HEK293 (cell line): ENCODE data around the gene LMO4.

Experiments used
- CTCF ChIA-PET: fragments of 350-600 bp; formaldehyde crosslinking; extraction: SDS; loops from one replicate; lab custom pipeline; 2021; ENCODE audit warnings: antibody characterized with exemption; lab: Yijun Ruan, JAX
- POLR2A ChIA-PET: fragments of 300-600 bp; formaldehyde crosslinking; extraction: SDS; loops from one replicate; lab custom pipeline; 2020; ENCODE audit warnings: antibody characterized with exemption, inconsistent platforms; lab: Yijun Ruan, JAX
- H3K27ac ChIP-seq: fragments of 200-500 bp; sonication (Bioruptor generic); 2 replicates; pipeline ENCODE4 v1.5.1; 2014; ENCODE audit warnings: low read depth, low read length, control low read depth, inconsistent platforms; ENCODE audit errors: extremely low read depth
- H3K36me3 ChIP-seq, 2 experiments: fragments of 200-500 bp in 1 of 2; sonication (Bioruptor generic) in 1 of 2; 1 replicate in 1 of 2; 2 replicates in 1 of 2; pipeline ENCODE4 v1.5.1; 2014 to 2017; ENCODE audit warnings: inconsistent platforms in 2 of 2, low read length in 2 of 2; ENCODE audit not compliant: control insufficient read depth in 2 of 2, insufficient read depth in 1 of 2
- H3K4me1 ChIP-seq: fragments of 200-500 bp; sonication (Bioruptor generic); 2 replicates; pipeline ENCODE4 v1.5.1; 2014; ENCODE audit warnings: mild to moderate bottlenecking, low read length, inconsistent platforms; ENCODE audit not compliant: control insufficient read depth, insufficient read depth
- H3K4me3 ChIP-seq: 2 replicates; pipeline ENCODE4 v1.5.1; 2011; ENCODE audit warnings: low read depth, mild to moderate bottlenecking, control low read depth, low read length, moderate library complexity
- H3K9me3 ChIP-seq: fragments of 200-500 bp; sonication (Bioruptor generic); 2 replicates; pipeline ENCODE4 v1.5.1; 2014; ENCODE audit warnings: low read depth, low read length, inconsistent platforms; ENCODE audit not compliant: control insufficient read depth, insufficient read depth
- CTCF ChIP-seq: fragments of 450-650 bp; formaldehyde crosslinking; IDR thresholded peaks from 2 replicates; pipeline ENCODE4 v1.5.1; 2016; ENCODE audit warnings: missing biosample characterization, missing genetic modification characterization
- FEZF1 ChIP-seq: fragments of 450-650 bp; formaldehyde crosslinking; IDR thresholded peaks from 2 replicates; pipeline ENCODE4 v1.5.1; 2016; ENCODE audit warnings: missing biosample characterization, missing genetic modification characterization
- GLI4 ChIP-seq: fragments of 450-650 bp; formaldehyde crosslinking; IDR thresholded peaks from 2 replicates; pipeline ENCODE4 v1.5.1; 2016; ENCODE audit warnings: missing biosample characterization, missing genetic modification characterization
- PRDM2 ChIP-seq: fragments of 450-650 bp; formaldehyde crosslinking; IDR thresholded peaks from 2 replicates; pipeline ENCODE4 v1.5.1; 2016; ENCODE audit warnings: missing biosample characterization, missing genetic modification characterization, borderline replicate concordance
- YY2 ChIP-seq: fragments of 450-650 bp; formaldehyde crosslinking; IDR thresholded peaks from 2 replicates; pipeline ENCODE4 v1.5.1; 2016; ENCODE audit warnings: missing biosample characterization, missing genetic modification characterization
- ZBTB1 ChIP-seq: fragments of 450-650 bp; formaldehyde crosslinking; IDR thresholded peaks from 2 replicates; pipeline ENCODE4 v1.5.1; 2016; ENCODE audit warnings: missing biosample characterization, missing genetic modification characterization
- ZBTB48 ChIP-seq: fragments of 450-650 bp; formaldehyde crosslinking; IDR thresholded peaks from 2 replicates; pipeline ENCODE4 v1.5.1; 2016; ENCODE audit warnings: missing biosample characterization, missing genetic modification characterization
- ZNF121 ChIP-seq: fragments of 450-650 bp; formaldehyde crosslinking; IDR thresholded peaks from 2 replicates; pipeline ENCODE4 v1.5.1; 2016; ENCODE audit warnings: missing biosample characterization, missing genetic modification characterization
- ZNF16 ChIP-seq: fragments of 450-650 bp; formaldehyde crosslinking; IDR thresholded peaks from 2 replicates; pipeline ENCODE4 v1.5.1; 2016; ENCODE audit warnings: low read depth, missing biosample characterization, missing genetic modification characterization
- ZNF174 ChIP-seq: fragments of 450-650 bp; formaldehyde crosslinking; IDR thresholded peaks from 2 replicates; pipeline ENCODE4 v1.5.0; 2017; ENCODE audit warnings: missing biosample characterization, mild to moderate bottlenecking, missing genetic modification characterization
- ZNF266 ChIP-seq: fragments of 450-650 bp; formaldehyde crosslinking; IDR thresholded peaks from 2 replicates; pipeline ENCODE4 v1.5.1; 2016; ENCODE audit warnings: missing biosample characterization, missing genetic modification characterization, low read depth
- ZNF274 ChIP-seq, 2 experiments: fragments of 200-500 bp in 1 of 2; fragments of 450-650 bp in 1 of 2; sonication (Bioruptor generic) in 1 of 2; formaldehyde crosslinking in 1 of 2; IDR thresholded peaks; 2 replicates each; pipeline versions ENCODE4 v1.5.1 to v1.6.1; 2014 to 2016; ENCODE audit warnings: borderline replicate concordance in 1 of 2, inconsistent platforms in 1 of 2, low read length in 1 of 2, missing biosample characterization in 1 of 2, missing genetic modification characterization in 1 of 2
- ZNF398 ChIP-seq: fragments of 450-650 bp; formaldehyde crosslinking; IDR thresholded peaks from 2 replicates; pipeline ENCODE4 v1.5.1; 2017; ENCODE audit warnings: missing biosample characterization, missing genetic modification characterization
- ZNF530 ChIP-seq: fragments of 450-650 bp; formaldehyde crosslinking; IDR thresholded peaks from 2 replicates; pipeline ENCODE4 v1.5.1; 2016; ENCODE audit warnings: low read depth, missing biosample characterization, missing genetic modification characterization
- ZNF544 ChIP-seq: fragments of 450-650 bp; formaldehyde crosslinking; IDR thresholded peaks from 2 replicates; pipeline ENCODE4 v1.5.0; 2017; ENCODE audit warnings: missing biosample characterization, missing genetic modification characterization
- ZNF658 ChIP-seq: fragments of 450-650 bp; formaldehyde crosslinking; IDR thresholded peaks from 2 replicates; pipeline ENCODE4; 2016; ENCODE audit warnings: missing biosample characterization, missing genetic modification characterization
- ZNF707 ChIP-seq: fragments of 450-650 bp; formaldehyde crosslinking; IDR thresholded peaks from 2 replicates; pipeline ENCODE4 v1.5.1; 2016; ENCODE audit warnings: missing biosample characterization, missing genetic modification characterization
- ZNF791 ChIP-seq: fragments of 450-650 bp; formaldehyde crosslinking; IDR thresholded peaks from 2 replicates; pipeline ENCODE4 v1.5.1; 2016; ENCODE audit warnings: missing biosample characterization, missing genetic modification characterization
- ZNF843 ChIP-seq: fragments of 450-650 bp; formaldehyde crosslinking; IDR thresholded peaks from 2 replicates; pipeline ENCODE4 v1.5.1; 2016; ENCODE audit warnings: missing biosample characterization, missing genetic modification characterization
- TF ChIP-seq, protein P1 (sequence below): fragments of 450-650 bp; formaldehyde crosslinking; IDR thresholded peaks from 2 replicates; pipeline ENCODE4 v1.5.1; 2016; ENCODE audit warnings: missing biosample characterization, missing genetic modification characterization

The LMO4 gene

DNA sequence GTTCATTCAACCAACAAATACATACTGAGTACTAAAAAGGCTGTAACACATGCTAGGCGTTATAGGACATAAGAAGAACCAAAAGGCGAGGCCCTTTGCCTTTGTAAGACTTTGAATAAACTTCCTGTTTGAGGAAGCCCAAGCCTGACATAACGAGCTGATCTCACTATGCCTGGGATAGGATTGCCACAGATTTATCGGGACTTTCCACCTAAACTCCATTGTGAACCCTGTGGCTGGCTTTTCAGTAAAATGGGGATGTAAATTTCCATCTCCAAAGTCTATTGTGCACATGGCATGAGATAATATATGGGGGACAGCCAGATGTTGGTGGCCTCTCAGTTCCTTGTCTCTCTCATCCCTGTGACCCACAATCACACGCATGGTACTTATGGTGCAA lies 41.9 kb downstream of the LMO4 start:
- CTCF ChIA-PET: no interaction called here
- POLR2A ChIA-PET: no interaction called here
- Histone ChIP-seq H3K4me1 (no peaks in the 10 kb centered on the region), H3K36me3 (no peaks in the 10 kb centered on the region)
- TF ChIP-seq GLI4 (tag by site-specific recombination) (no peak), YY2 (tag by site-specific recombination) (no peak), ZNF121 (tag by site-specific recombination) (no peak), FEZF1 (tag by site-specific recombination) (no peak), ZNF530 (tag by site-specific recombination) (no peak), ZNF174 (no peak), ZNF16 (tag by site-specific recombination) (no peak), ZNF266 (tag by site-specific recombination) (no peak), ZBTB1 (tag by site-specific recombination) (no peak)
- TF ChIP-seq, protein P1, sequence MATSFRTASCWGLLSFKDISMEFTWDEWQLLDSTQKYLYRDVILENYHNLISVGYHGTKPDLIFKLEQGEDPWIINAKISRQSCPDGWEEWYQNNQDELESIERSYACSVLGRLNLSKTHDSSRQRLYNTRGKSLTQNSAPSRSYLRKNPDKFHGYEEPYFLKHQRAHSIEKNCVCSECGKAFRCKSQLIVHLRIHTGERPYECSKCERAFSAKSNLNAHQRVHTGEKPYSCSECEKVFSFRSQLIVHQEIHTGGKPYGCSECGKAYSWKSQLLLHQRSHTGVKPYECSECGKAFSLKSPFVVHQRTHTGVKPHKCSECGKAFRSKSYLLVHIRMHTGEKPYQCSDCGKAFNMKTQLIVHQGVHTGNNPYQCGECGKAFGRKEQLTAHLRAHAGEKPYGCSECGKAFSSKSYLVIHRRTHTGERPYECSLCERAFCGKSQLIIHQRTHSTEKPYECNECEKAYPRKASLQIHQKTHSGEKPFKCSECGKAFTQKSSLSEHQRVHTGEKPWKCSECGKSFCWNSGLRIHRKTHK: no peak
- TF ChIP-seq, all 188 proteins: peak for 0
- H3K4me3 ChIP-seq: no peak overlapping the region
- no peak overlapping the region for H3K27ac ChIP-seq
- no peaks in the 10 kb centered on the region for H3K9me3 ChIP-seq

GRCh38 chr1:87379306-87379705 lies 50.6 kb downstream of the LMO4 start:
- no peaks in the 10 kb centered on the region for H3K9me3 ChIP-seq
- no peak for TF ChIP-seq PRDM2 (tag by site-specific recombination)
- TF ChIP-seq ZNF274 (IDR thresholded peaks at IDR 0.05; ENCODE audit: low read length): no peak
- no peak for TF ChIP-seq ZNF274 (tag by site-specific recombination; IDR thresholded peaks at IDR 0.05; ENCODE audit: borderline replicate concordance)
- TF ChIP-seq ZNF791: no peak
- POLR2A ChIA-PET: no interaction called here
- H3K27ac ChIP-seq: no peak overlapping the region
- no peak overlapping the region for H3K4me3 ChIP-seq
- H3K4me1 ChIP-seq: no peaks in the 10 kb centered on the region
- no peaks in the 10 kb centered on the region for H3K36me3 ChIP-seq
- CTCF ChIA-PET: no interaction called here

DNA sequence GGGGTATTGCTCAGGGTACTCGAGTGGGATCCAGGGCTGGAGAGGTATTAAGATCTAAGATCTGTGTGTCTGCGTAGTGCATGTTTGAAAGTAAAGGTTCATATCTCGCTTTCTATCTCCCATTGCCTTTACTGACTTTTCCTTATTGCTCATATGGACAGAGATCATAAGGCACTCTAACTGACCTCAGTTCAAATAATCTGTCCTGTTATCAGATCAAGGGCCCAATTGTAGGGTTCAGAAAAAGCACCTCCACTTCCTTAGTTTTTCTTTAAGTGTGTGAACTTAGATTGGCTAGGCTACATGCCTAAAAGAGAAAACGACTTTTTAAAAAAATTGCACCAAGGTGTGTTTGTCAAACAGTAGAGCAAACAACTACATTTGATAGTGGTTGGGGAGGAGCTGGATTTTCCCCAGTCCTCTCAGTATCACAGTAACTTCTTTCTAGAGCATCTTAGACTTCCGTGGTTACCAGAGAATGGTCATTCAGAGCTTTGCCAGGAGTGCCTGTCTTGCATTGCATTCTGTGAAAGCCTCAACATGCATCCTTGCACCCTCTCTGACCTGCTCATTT lies 57.6 kb downstream of the LMO4 start:
- CTCF ChIA-PET: no interaction called here
- no peak for TF ChIP-seq ZNF544 (tag by site-specific recombination)
- no peak for TF ChIP-seq ZNF707
- no peak for TF ChIP-seq ZBTB48 (tag by site-specific recombination)
- no peak for TF ChIP-seq ZNF398 (tag by site-specific recombination)
- TF ChIP-seq CTCF: no peak
- no peak for TF ChIP-seq ZNF843 (tag by site-specific recombination)
- TF ChIP-seq ZNF658 (tag by site-specific recombination): no peak
- TF ChIP-seq ZNF121 (tag by site-specific recombination): no peak

More for the DNA sequence above, 57.6 kb downstream of the LMO4 start:
- H3K9me3 ChIP-seq: no peaks in the 10 kb centered on the region
- H3K4me1 ChIP-seq: no peaks in the 10 kb centered on the region
- H3K27ac ChIP-seq: no peak overlapping the region
- POLR2A ChIA-PET: no interaction called here
- no peak overlapping the region for H3K4me3 ChIP-seq
- H3K36me3 ChIP-seq: no peaks in the 10 kb centered on the region
